ENCODE data around the gene FGFBP3. TPM values are rescaled to one million over a fixed set of nuclear protein-coding genes. Genes with fewer than 3 reads are reported as not detected.

Gene FGFBP3
- total RNA-seq, 1 donor from 2014 or later: 0.81 TPM

GRCh38 chr10:91925022-91925320 lies 15.7 kb upstream of the FGFBP3 start:
- Histone ChIP-seq H3K27me3 (no peaks in the 10 kb centered on the region), H3K36me3 (no peaks in the 10 kb centered on the region), H3K4me3 (peak overlapping the region; percentile 78), H3K27ac (no peak overlapping the region), H3K9me3 (no peaks in the 10 kb centered on the region), H3K4me1 (peaks cover 21% of the 10 kb centered on the region)
- intact Hi-C loops (cut with DNase I): no loop called here
- no peak for DNase-seq
- ATAC-seq: no peak
- TF ChIP-seq CTCF (IDR thresholded peaks at IDR 0.05): no peak

GRCh38 chr10:91924212-91925021 lies 15.1 kb upstream of the FGFBP3 start:
- TF ChIP-seq CTCF (IDR thresholded peaks at IDR 0.05): no peak
- Histone ChIP-seq H3K9me3 (no peaks in the 10 kb centered on the region), H3K4me3 (peak overlapping the region; percentile 78), H3K36me3 (no peaks in the 10 kb centered on the region), H3K27me3 (no peaks in the 10 kb centered on the region), H3K4me1 (peaks cover 21% of the 10 kb centered on the region), H3K27ac (peak overlapping the region; percentile 96)
- DNase-seq (no peak), ATAC-seq (peak; percentile 3)
- intact Hi-C loops (cut with DNase I): no loop called here

- H3K27me3 ChIP-seq: no peaks in the 10 kb centered on the region
- H3K9me3 ChIP-seq: no peaks in the 10 kb centered on the region
- peak; percentile 98 for DNase-seq
- ATAC-seq: peak; percentile 99
- intact Hi-C loops (cut with DNase I): no loop called here
- no peak for TF ChIP-seq CTCF (IDR thresholded peaks at IDR 0.05)
- peaks cover 21% of the 10 kb centered on the region for H3K4me1 ChIP-seq
- H3K4me3 ChIP-seq: peak within 1 kb of the TSS; percentile 78
- H3K36me3 ChIP-seq: no peaks in the 10 kb centered on the region
- H3K27ac ChIP-seq: peak within 1 kb of the TSS; percentile 96
Measured at GRCh38 chr10:91923371-91924211, 14.3 kb upstream of the FGFBP3 start, which contains the start of gene BTAF1. BTAF1 (plus strand) TSS chr10:91923770; CDS start chr10:91924077, 307 bp downstream.

GRCh38 chr10:91919651-91920050 lies 10.4 kb upstream of the FGFBP3 start:
- no peak for TF ChIP-seq CTCF (IDR thresholded peaks at IDR 0.05)
- Histone ChIP-seq H3K36me3 (no peaks in the 10 kb centered on the region), H3K27me3 (no peaks in the 10 kb centered on the region), H3K4me1 (peaks cover 5% of the 10 kb centered on the region), H3K4me3 (no peak overlapping the region), H3K27ac (no peak overlapping the region), H3K9me3 (no peaks in the 10 kb centered on the region)
- intact Hi-C loops (cut with DNase I): no loop called here
- DNase-seq: no peak
- no peak for ATAC-seq

- no peak for DNase-seq
Measured at GRCh38 chr10:91910467-91910866, 1.2 kb upstream of the FGFBP3 start.

More at GRCh38 chr10:91910467-91910866, 1.2 kb upstream of the FGFBP3 start:
- H3K27ac ChIP-seq: no peak overlapping the region
- no peaks in the 10 kb centered on the region for H3K9me3 ChIP-seq
- H3K27me3 ChIP-seq: no peaks in the 10 kb centered on the region
- no peak overlapping the region for H3K4me3 ChIP-seq
- peaks cover 8% of the 10 kb centered on the region for H3K4me1 ChIP-seq
- ATAC-seq: no peak
- H3K36me3 ChIP-seq: no peaks in the 10 kb centered on the region
- intact Hi-C loops (cut with DNase I): no loop called here
- no peak for TF ChIP-seq CTCF (IDR thresholded peaks at IDR 0.05)

All from upper lobe of right lung (tissue), 1 donor.